ENCODE results near the gene ZNF669. TPM values are rescaled to one million over a fixed set of nuclear protein-coding genes. Genes with fewer than 3 reads are reported as not detected.

ZNF669 gene
- polyA plus RNA-seq, 1 of the 3 experiments (the other 2 are of a cell fraction), result 3.3 TPM

GRCh38 chr1:247112479-247112781 is 8.3 kb upstream of the ZNF669 start:
- Histone ChIP-seq H3K4me1 (ENCODE audit: control insufficient read depth in 1 of 2, insufficient read depth in 2 of 2, low read depth in 1 of 2, low read length in 1 of 2) (peaks cover 0 to 22% of the 10 kb centered on the region in 2 experiments; a peak in 1 of 4 replicates), H3K27ac (ENCODE audit: low read depth in 2 of 2, low read length in 1 of 2) (peak overlapping the region in 1 of 2 experiments; percentile 39; a peak in 1 of 4 replicates), H2AFZ (ENCODE audit: low read depth) (peak overlapping the region; percentile 91; the same call in 1 of the 2 replicates), H3K9ac (no peak overlapping the region), H3K9me3 (no peaks in the 10 kb centered on the region), H3K4me2 (peak overlapping the region; percentile 86), H3K4me3 (ENCODE audit: low read depth in 2 of 2, low read length in 1 of 2) (peak overlapping the region in 1 of 2 experiments; percentile 71; a peak in 1 of 4 replicates), H3K27me3 (ENCODE audit: insufficient read depth) (no peaks in the 10 kb centered on the region), H3K9me2 (no peaks in the 10 kb centered on the region), H3K36me3 (replicated peaks in 1 of 2; ENCODE audit: control insufficient read depth in 1 of 2, insufficient read depth in 2 of 2, low read length in 1 of 2) (no peaks in the 10 kb centered on the region), H3K79me2 (ENCODE audit: insufficient read depth) (no peaks in the 10 kb centered on the region), H4K20me1 (ENCODE audit: insufficient read depth) (no peaks in the 10 kb centered on the region), H3F3A (replicated peaks; ENCODE audit: insufficient read depth) (peaks cover 9% of the 10 kb centered on the region)
- no peak for DNase-seq
- CTCF ChIA-PET, result no interaction called here
- POLR2A ChIA-PET, result interaction anchor here (1.2 to 1.4 kb wide), 3 partner anchors 34 to 181 kb away, joined by 6 to 9 read pairs (median 8); partner anchors contain the start of genes AHCTF1 and ZNF670
- 75% methylated on average over 8 of the region's 9 CpGs for whole genome bisulfite sequencing (ENCODE audit: low lambda C conversion rate)
- TF ChIP-seq PBX3 (IDR thresholded peaks at IDR 0.05) (peak; percentile 8; the same call in 1 of the 2 replicates), RXRA (IDR thresholded peaks at IDR 0.05; ENCODE audit: borderline replicate concordance, low read depth) (no peak)

GRCh38 chr1:247111700-247112478 is 7.7 kb upstream of the ZNF669 start:
- ChIA-PET CTCF (interaction anchor here (1.1 kb wide), 1 partner anchor 104 kb away, joined by 4 read pairs; the partner anchor contains the start of gene ZNF695), POLR2A (interaction anchor here (1.2 to 1.4 kb wide), 3 partner anchors 33 to 180 kb away, joined by 6 to 9 read pairs (median 8); partner anchors contain the start of genes AHCTF1 and ZNF670)
- Histone ChIP-seq H3K9me2 (no peaks in the 10 kb centered on the region), H3F3A (replicated peaks; ENCODE audit: insufficient read depth) (peaks cover 9% of the 10 kb centered on the region), H3K4me1 (ENCODE audit: control insufficient read depth in 1 of 2, insufficient read depth in 2 of 2, low read depth in 1 of 2, low read length in 1 of 2) (peaks cover 0 to 22% of the 10 kb centered on the region in 2 experiments; a peak in 1 of 4 replicates), H4K20me1 (ENCODE audit: insufficient read depth) (no peaks in the 10 kb centered on the region), H3K4me2 (peak overlapping the region; percentile 86), H3K27ac (ENCODE audit: low read depth in 2 of 2, low read length in 1 of 2) (peak overlapping the region in 1 of 2 experiments; percentile 83; a peak in 3 of 4 replicates), H3K36me3 (replicated peaks in 1 of 2; ENCODE audit: control insufficient read depth in 1 of 2, insufficient read depth in 2 of 2, low read length in 1 of 2) (no peaks in the 10 kb centered on the region), H3K27me3 (ENCODE audit: insufficient read depth) (no peaks in the 10 kb centered on the region), H3K4me3 (ENCODE audit: low read depth in 2 of 2, low read length in 1 of 2) (peak overlapping the region; percentile 68 to 71), H2AFZ (ENCODE audit: low read depth) (peak overlapping the region; percentile 91; the same call in 1 of the 2 replicates), H3K9ac (peak overlapping the region; percentile 71), H3K79me2 (ENCODE audit: insufficient read depth) (no peaks in the 10 kb centered on the region), H3K9me3 (no peaks in the 10 kb centered on the region)
- TF ChIP-seq ELF1 (IDR thresholded peaks at IDR 0.05) (peak; percentile 51; the same call in 1 of the 2 replicates), POLR2AphosphoS5 (IDR thresholded peaks at IDR 0.05; ENCODE audit: low read depth, low read length) (peak; percentile 56; the same call in 1 of the 2 replicates), MAX (IDR thresholded peaks at IDR 0.05; ENCODE audit: low read depth) (peak; percentile 86; the same call in 1 of the 2 replicates), MXI1 (IDR thresholded peaks at IDR 0.05; ENCODE audit: low read depth, low read length) (peak; percentile 83; the same call in 1 of the 2 replicates), TAF1 (IDR thresholded peaks at IDR 0.05; ENCODE audit: borderline replicate concordance, low read depth, low read length) (peak; percentile 55; the same call in 1 of the 2 replicates), MEF2A (IDR thresholded peaks at IDR 0.05; ENCODE audit: borderline replicate concordance, low read depth) (no peak), GABPA (IDR thresholded peaks at IDR 0.05; ENCODE audit: low read depth) (peak; percentile 54), RAD21 (IDR thresholded peaks at IDR 0.05; ENCODE audit: low read length) (no peak)
- peak; percentile 93 for DNase-seq
- no CpG with 5 or more reads among the region's 78 CpGs for WGBS (ENCODE audit: low lambda C conversion rate)

Measured in SK-N-SH (cell line).